ENCODE data around the gene FH. TPM values are rescaled to one million over a fixed set of nuclear protein-coding genes. Genes with fewer than 3 reads are reported as not detected.

The FH gene
- polyA plus RNA-seq, 2 of the 4 experiments (the other 2 are of a cell fraction) = 98.7 to 99.8 TPM

DNA sequence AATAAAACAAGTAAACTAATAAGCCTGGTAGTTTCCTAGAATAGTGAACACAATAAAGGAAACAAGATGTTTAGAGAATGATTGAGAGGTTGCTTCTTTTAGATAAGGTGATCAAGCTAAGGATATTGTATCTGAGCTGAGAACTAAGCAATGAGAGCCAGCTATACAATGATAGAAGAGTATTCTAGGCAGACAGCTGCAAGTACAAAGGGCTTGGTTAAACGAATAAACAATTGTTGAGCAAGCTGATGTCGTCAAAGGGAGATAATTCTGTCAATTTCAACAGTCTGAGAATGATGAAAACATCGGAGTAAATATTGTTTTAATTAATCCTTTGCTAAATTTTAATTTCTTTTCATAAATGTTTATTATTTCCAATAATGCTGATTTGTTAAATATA lies 5.5 kb upstream of the FH start:
- ChIA-PET POLR2A (no interaction called here), CTCF (interaction anchor here (1.7 to 2.7 kb wide), 2 partner anchors 86 to 473 kb away, joined by 6 to 12 read pairs; partner anchors contain the start of gene MAP1LC3C)
- H3K4me1 ChIP-seq = no peaks in the 10 kb centered on the region
- H3K27ac ChIP-seq = no peak overlapping the region
- TF ChIP-seq MYC (IDR thresholded peaks at IDR 0.05; ENCODE audit: borderline replicate concordance, low read length) (no peak), BHLHE40 (IDR thresholded peaks at IDR 0.05; ENCODE audit: low read depth, low read length) (no peak), RARB (CRISPR knock-in tag; IDR thresholded peaks at IDR 0.05) (no peak), HOXA7 (CRISPR knock-in tag; IDR thresholded peaks at IDR 0.05) (no peak), HOXB13 (CRISPR knock-in tag; IDR thresholded peaks at IDR 0.05; ENCODE audit: low read depth) (no peak), JUNB (IDR thresholded peaks at IDR 0.05) (no peak), ZNF302 (CRISPR knock-in tag; IDR thresholded peaks at IDR 0.05) (no peak), HEYL (CRISPR knock-in tag; IDR thresholded peaks at IDR 0.05) (no peak), MAZ (IDR thresholded peaks at IDR 0.05; ENCODE audit: borderline replicate concordance, low read depth, low read length) (no peak), NR3C1 (IDR thresholded peaks at IDR 0.05) (no peak), PHF8 (IDR thresholded peaks at IDR 0.05; ENCODE audit: borderline replicate concordance, low read depth) (no peak), SREBF2 (IDR thresholded peaks at IDR 0.05) (no peak), ZC3H11A (IDR thresholded peaks at IDR 0.05) (no peak), CHD2 (IDR thresholded peaks at IDR 0.05; ENCODE audit: low read length, partially characterized antibody) (no peak)
- TF ChIP-seq, protein P1, sequence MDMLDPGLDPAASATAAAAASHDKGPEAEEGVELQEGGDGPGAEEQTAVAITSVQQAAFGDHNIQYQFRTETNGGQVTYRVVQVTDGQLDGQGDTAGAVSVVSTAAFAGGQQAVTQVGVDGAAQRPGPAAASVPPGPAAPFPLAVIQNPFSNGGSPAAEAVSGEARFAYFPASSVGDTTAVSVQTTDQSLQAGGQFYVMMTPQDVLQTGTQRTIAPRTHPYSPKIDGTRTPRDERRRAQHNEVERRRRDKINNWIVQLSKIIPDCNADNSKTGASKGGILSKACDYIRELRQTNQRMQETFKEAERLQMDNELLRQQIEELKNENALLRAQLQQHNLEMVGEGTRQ (IDR thresholded peaks at IDR 0.05) = no peak
- TF ChIP-seq, protein P2, sequence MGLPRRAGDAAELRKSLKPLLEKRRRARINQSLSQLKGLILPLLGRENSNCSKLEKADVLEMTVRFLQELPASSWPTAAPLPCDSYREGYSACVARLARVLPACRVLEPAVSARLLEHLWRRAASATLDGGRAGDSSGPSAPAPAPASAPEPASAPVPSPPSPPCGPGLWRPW (IDR thresholded peaks at IDR 0.05) = no peak
- TF ChIP-seq, protein P3, sequence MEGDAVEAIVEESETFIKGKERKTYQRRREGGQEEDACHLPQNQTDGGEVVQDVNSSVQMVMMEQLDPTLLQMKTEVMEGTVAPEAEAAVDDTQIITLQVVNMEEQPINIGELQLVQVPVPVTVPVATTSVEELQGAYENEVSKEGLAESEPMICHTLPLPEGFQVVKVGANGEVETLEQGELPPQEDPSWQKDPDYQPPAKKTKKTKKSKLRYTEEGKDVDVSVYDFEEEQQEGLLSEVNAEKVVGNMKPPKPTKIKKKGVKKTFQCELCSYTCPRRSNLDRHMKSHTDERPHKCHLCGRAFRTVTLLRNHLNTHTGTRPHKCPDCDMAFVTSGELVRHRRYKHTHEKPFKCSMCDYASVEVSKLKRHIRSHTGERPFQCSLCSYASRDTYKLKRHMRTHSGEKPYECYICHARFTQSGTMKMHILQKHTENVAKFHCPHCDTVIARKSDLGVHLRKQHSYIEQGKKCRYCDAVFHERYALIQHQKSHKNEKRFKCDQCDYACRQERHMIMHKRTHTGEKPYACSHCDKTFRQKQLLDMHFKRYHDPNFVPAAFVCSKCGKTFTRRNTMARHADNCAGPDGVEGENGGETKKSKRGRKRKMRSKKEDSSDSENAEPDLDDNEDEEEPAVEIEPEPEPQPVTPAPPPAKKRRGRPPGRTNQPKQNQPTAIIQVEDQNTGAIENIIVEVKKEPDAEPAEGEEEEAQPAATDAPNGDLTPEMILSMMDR (IDR thresholded peaks at IDR 0.05) = no peak
- TF ChIP-seq, protein P4, sequence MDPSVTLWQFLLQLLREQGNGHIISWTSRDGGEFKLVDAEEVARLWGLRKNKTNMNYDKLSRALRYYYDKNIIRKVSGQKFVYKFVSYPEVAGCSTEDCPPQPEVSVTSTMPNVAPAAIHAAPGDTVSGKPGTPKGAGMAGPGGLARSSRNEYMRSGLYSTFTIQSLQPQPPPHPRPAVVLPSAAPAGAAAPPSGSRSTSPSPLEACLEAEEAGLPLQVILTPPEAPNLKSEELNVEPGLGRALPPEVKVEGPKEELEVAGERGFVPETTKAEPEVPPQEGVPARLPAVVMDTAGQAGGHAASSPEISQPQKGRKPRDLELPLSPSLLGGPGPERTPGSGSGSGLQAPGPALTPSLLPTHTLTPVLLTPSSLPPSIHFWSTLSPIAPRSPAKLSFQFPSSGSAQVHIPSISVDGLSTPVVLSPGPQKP (IDR thresholded peaks at IDR 0.05; ENCODE audit: low read depth, low read length) = no peak
- ATAC-seq = no peak
- no peak for DNase-seq (ENCODE audit: low read depth in 1 of 2, low spot score in 1 of 2)
- no peaks in the 10 kb centered on the region for H3K9me3 ChIP-seq
- 3% methylated on average over 3 of the region's 3 CpGs for WGBS (ENCODE audit: missing lambda C conversion rate)
- no peak overlapping the region for H3K4me2 ChIP-seq
- peak; percentile 54 for FAIRE-seq
- H3K4me3 ChIP-seq = no peak overlapping the region

DNA sequence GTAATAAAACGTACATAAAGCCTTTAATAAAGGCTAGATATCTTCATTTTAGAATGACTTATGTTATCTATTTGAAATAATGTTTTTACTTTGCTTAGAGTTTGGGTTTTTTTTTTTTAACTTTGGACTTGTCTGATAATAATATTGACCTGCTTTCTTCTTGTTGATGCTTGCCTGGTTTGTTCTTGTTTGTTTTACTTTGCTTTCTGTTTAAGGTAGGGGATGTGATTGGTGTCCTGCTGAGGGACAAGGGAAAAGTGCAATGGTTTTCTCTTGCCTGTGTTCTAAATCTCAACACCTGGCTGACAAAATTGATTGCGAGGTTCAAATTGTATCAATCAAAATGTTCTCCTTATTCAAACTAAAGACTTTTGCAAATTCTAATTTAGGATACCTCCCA lies 2.2 kb upstream of the FH start:
- no peak overlapping the region for H3K4me2 ChIP-seq
- FAIRE-seq = no peak

More for the DNA sequence above, 2.2 kb upstream of the FH start:
- H3K4me3 ChIP-seq = no peak overlapping the region
- WGBS (ENCODE audit: missing lambda C conversion rate) = 56% methylated on average over 2 of the region's 2 CpGs
- no peaks in the 10 kb centered on the region for H3K9me3 ChIP-seq
- no peak overlapping the region for H3K27ac ChIP-seq
- ATAC-seq (no peak), DNase-seq (ENCODE audit: low read depth in 1 of 2, low spot score in 1 of 2) (no peak)
- CTCF ChIA-PET = interaction anchor here (1.2 kb wide), 1 partner anchor 89 kb away, joined by 3 read pairs; no protein-coding TSS in a partner anchor
- peaks cover 10% of the 10 kb centered on the region; the same call in 2 of the 3 replicates for H3K4me1 ChIP-seq
- no peak for TF ChIP-seq HDAC2 (IDR thresholded peaks at IDR 0.05)
- TF ChIP-seq, protein P5, sequence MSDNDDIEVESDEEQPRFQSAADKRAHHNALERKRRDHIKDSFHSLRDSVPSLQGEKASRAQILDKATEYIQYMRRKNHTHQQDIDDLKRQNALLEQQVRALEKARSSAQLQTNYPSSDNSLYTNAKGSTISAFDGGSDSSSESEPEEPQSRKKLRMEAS (IDR thresholded peaks at IDR 0.05) = no peak
- TF ChIP-seq RAD21 (conservative IDR thresholded peaks at IDR 0.05 in 1 of 2, IDR thresholded peaks at IDR 0.05 in 1 of 2) = no peak
- TF ChIP-seq PHF8 (IDR thresholded peaks at IDR 0.05; ENCODE audit: borderline replicate concordance, low read depth) = no peak
- no peak for TF ChIP-seq NR3C1 (IDR thresholded peaks at IDR 0.05)
- TF ChIP-seq EHF (CRISPR knock-in tag; IDR thresholded peaks at IDR 0.05) = no peak
- TF ChIP-seq, protein P1 (IDR thresholded peaks at IDR 0.05) = no peak
- no peak for TF ChIP-seq MYC (IDR thresholded peaks at IDR 0.05; ENCODE audit: borderline replicate concordance, low read length)
- TF ChIP-seq FOSL2 (IDR thresholded peaks at IDR 0.05) = no peak
- TF ChIP-seq FOSL2 (CRISPR knock-in tag; IDR thresholded peaks at IDR 0.05) = no peak
- TF ChIP-seq CEBPB (IDR thresholded peaks at IDR 0.05) = no peak
- TF ChIP-seq ESRRA (IDR thresholded peaks at IDR 0.05; ENCODE audit: borderline replicate concordance, low read length) = no peak
- TF ChIP-seq FOXS1 (CRISPR knock-in tag; IDR thresholded peaks at IDR 0.05) = no peak
- no peak for TF ChIP-seq HOXB13 (CRISPR knock-in tag; IDR thresholded peaks at IDR 0.05; ENCODE audit: low read depth)
- TF ChIP-seq TFCP2L1 (CRISPR knock-in tag; IDR thresholded peaks at IDR 0.05) = no peak
- POLR2A ChIA-PET = no interaction called here
